MM.1S (cell line): Measurements from ENCODE around the gene HSD17B11.

Experiments used
- DNase-seq: peaks from one replicate; pipeline ENCODE4 v3.0.0-alpha.2; 2015
- H2AFZ ChIP-seq: fragments of 300-600 bp; sonication (generic); 2 replicates; pipeline ENCODE4 v1.6.0; 2016; ENCODE audit warnings: antibody characterized with exemption, low read length
- H3F3A ChIP-seq: fragments of 300-600 bp; sonication (generic); 2 replicates; pipeline ENCODE4 v1.6.1; 2016; ENCODE audit warnings: mild to moderate bottlenecking, antibody characterized with exemption, low read length, moderate library complexity, mixed read lengths; ENCODE audit not compliant: insufficient read depth
- H3K27ac ChIP-seq: fragments of 300-600 bp; sonication (generic); 2 replicates; pipeline ENCODE4 v1.5.1; 2016; ENCODE audit warnings: mild to moderate bottlenecking, low read length
- H3K27me3 ChIP-seq: fragments of 300-600 bp; sonication (generic); replicated peaks from 2 replicates; pipeline ENCODE4 v1.6.0; 2016; ENCODE audit warnings: low read length; ENCODE audit not compliant: insufficient read depth
- H3K36me3 ChIP-seq: fragments of 300-600 bp; sonication (generic); replicated peaks from 2 replicates; pipeline ENCODE4 v1.6.1; 2016; ENCODE audit warnings: mild to moderate bottlenecking, low read length, mixed read lengths; ENCODE audit not compliant: insufficient read depth
- H3K4me1 ChIP-seq: fragments of 300-600 bp; sonication (generic); 2 replicates; pipeline ENCODE4 v1.6.1; 2016; ENCODE audit warnings: low read length, mixed read lengths
- H3K4me2 ChIP-seq: fragments of 300-600 bp; sonication (generic); 2 replicates; pipeline ENCODE4 v1.6.0; 2016; ENCODE audit warnings: low read depth, low read length
- H3K4me3 ChIP-seq: fragments of 300-600 bp; sonication (generic); 2 replicates; pipeline ENCODE4 v1.5.1; 2016; ENCODE audit warnings: low read length, mixed read lengths
- H3K79me2 ChIP-seq: fragments of 300-600 bp; sonication (generic); 2 replicates; pipeline ENCODE4 v1.6.1; 2016; ENCODE audit warnings: mixed run types, low read length, mixed read lengths
- H3K9ac ChIP-seq: fragments of 300-600 bp; sonication (generic); 2 replicates; pipeline ENCODE4 v1.6.1; 2016; ENCODE audit warnings: low read length, mixed read lengths
- H3K9me2 ChIP-seq: fragments of 300-600 bp; sonication (generic); replicated peaks from 2 replicates; pipeline ENCODE4 v1.6.1; 2016; ENCODE audit warnings: mild to moderate bottlenecking, low read length, mixed read lengths; ENCODE audit not compliant: insufficient read depth
- H3K9me3 ChIP-seq: fragments of 300-600 bp; sonication (generic); replicated peaks from 2 replicates; pipeline ENCODE4 v1.6.1; 2016; ENCODE audit warnings: mild to moderate bottlenecking, low read length, mixed read lengths; ENCODE audit not compliant: insufficient read depth
- H4K20me1 ChIP-seq: fragments of 300-600 bp; sonication (generic); 2 replicates; pipeline ENCODE4 v1.6.1; 2016; ENCODE audit warnings: mild to moderate bottlenecking, low read length, moderate library complexity, mixed read lengths; ENCODE audit not compliant: insufficient read depth
- EZH2 ChIP-seq: fragments of 300-600 bp; sonication (generic); optimal IDR thresholded peaks from 2 replicates; pipeline ENCODE3; 2017; ENCODE audit warnings: low read depth, mild to moderate bottlenecking, antibody characterized with exemption, low read length, mixed read lengths
- EZH2phosphoT487 ChIP-seq: fragments of 300-600 bp; sonication (generic); IDR thresholded peaks from 2 replicates; pipeline ENCODE4 v1.6.1; 2018; ENCODE audit warnings: antibody characterized with exemption, low read length
- TF ChIP-seq, protein P1 (sequence below): fragments of 300-600 bp; sonication (generic); IDR thresholded peaks from 2 replicates; pipeline ENCODE4 v1.5.1; 2016; ENCODE audit warnings: antibody characterized with exemption, low read length, mixed read lengths

Gene HSD17B11

DNA sequence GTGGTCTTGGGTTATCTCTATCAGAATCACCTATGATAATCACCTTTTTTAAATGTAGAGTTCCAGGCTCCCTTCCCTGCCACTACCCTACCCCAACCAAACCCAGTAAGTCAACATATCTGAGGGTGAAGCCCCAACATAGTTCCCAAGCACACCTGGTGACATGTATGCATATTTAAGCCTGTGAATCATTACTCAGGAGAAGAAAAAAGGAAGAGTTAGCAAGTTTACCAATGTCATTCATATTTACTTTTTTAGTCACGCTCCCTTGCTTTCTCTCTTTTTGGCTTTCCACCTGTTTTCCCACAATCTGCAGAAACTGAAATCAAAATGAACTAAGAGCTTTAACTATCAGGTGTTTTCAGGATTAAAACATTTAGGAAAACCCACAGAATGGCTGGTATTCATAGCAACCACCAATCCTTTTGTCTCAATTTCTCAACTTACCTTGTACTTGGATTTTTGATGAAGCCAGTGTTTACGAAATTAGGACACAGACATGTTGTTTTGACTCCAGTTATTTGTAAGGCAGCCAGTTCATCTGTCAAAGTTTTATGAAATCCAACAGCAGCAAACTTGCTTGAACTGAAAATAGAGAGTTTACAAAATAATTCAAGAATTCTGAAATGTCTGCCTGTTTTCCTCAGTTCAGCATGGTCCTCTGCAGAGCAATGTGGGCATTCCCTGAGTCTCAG is 34.0 kb downstream of the HSD17B11 start:
- no peaks in the 10 kb centered on the region for H3K9me3 ChIP-seq
- no peaks in the 10 kb centered on the region; the same call in 1 of the 2 replicates for H3K36me3 ChIP-seq
- H4K20me1 ChIP-seq, result no peaks in the 10 kb centered on the region
- H3K4me2 ChIP-seq, result no peak overlapping the region
- peaks cover 6% of the 10 kb centered on the region; the same call in 1 of the 2 replicates for H3F3A ChIP-seq
- H3K4me1 ChIP-seq, result 0 out of 2 replicates have a peak, but pooled peaks cover 5% of the 10 kb centered on the region
- H3K79me2 ChIP-seq, result no peaks in the 10 kb centered on the region
- TF ChIP-seq EZH2, result no peak
- TF ChIP-seq, protein P1, sequence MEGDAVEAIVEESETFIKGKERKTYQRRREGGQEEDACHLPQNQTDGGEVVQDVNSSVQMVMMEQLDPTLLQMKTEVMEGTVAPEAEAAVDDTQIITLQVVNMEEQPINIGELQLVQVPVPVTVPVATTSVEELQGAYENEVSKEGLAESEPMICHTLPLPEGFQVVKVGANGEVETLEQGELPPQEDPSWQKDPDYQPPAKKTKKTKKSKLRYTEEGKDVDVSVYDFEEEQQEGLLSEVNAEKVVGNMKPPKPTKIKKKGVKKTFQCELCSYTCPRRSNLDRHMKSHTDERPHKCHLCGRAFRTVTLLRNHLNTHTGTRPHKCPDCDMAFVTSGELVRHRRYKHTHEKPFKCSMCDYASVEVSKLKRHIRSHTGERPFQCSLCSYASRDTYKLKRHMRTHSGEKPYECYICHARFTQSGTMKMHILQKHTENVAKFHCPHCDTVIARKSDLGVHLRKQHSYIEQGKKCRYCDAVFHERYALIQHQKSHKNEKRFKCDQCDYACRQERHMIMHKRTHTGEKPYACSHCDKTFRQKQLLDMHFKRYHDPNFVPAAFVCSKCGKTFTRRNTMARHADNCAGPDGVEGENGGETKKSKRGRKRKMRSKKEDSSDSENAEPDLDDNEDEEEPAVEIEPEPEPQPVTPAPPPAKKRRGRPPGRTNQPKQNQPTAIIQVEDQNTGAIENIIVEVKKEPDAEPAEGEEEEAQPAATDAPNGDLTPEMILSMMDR, result no peak
- no peak for TF ChIP-seq EZH2phosphoT487
- H2AFZ ChIP-seq, result no peak overlapping the region
- DNase-seq, result no peak
- no peak overlapping the region for H3K9ac ChIP-seq
- no peak overlapping the region for H3K27ac ChIP-seq
- H3K27me3 ChIP-seq, result no peaks in the 10 kb centered on the region
- no peaks in the 10 kb centered on the region for H3K9me2 ChIP-seq
- H3K4me3 ChIP-seq, result no peak overlapping the region

DNA sequence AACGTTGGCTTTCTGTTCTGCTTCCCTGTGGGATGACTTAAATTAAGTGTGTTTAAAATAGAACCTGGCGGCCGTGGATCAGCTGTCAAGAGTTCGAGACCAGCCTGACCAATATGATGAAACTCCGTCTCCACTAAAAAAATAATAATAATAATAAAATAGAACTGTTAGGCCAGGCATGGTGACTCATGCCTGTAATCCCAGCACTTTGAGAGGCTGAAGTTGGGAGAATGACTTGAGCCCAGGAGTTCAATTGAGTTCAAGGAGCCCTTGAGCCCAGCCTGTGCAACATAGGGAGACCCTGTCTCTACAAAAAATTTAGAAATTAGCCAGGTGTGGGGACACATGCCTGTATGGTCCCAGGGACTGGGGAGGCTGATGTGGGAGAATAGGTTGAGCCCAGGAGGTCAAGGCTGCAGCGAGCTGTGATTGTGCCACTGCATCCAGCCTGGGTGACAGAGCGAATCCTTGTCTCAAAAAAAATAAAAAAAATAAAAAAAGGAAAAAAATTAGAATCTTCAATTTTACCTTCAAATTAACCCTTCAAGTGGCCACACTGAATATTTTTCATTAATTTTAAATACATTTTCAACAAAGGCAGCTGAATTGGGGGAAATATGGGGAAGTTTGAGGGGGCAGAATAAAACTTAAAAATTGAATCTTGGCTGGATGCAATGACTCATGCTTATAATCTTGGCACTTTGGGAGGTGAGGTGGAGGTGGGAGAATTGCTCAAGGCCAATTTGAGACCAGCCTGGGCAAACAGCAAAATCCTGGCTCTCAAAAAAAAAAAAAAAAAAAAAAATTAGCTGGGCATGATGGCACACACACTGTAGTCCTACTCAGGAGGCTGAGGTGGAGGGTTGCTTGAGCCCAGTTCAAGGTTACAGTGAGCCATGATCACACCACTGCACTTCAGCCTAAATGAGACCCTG is 36.6 kb downstream of the HSD17B11 start:
- Histone ChIP-seq H3K9ac (no peak overlapping the region), H3K9me3 (no peaks in the 10 kb centered on the region), H3K79me2 (no peaks in the 10 kb centered on the region), H3K36me3 (no peaks in the 10 kb centered on the region), H3K4me3 (no peak overlapping the region), H3K27me3 (no peaks in the 10 kb centered on the region), H2AFZ (no peak overlapping the region), H3K4me1 (0 out of 2 replicates have a peak, but pooled peaks cover 5% of the 10 kb centered on the region), H3K9me2 (no peaks in the 10 kb centered on the region), H4K20me1 (no peaks in the 10 kb centered on the region), H3K27ac (no peak overlapping the region), H3F3A (peaks cover 6% of the 10 kb centered on the region; the same call in 1 of the 2 replicates), H3K4me2 (no peak overlapping the region)
- DNase-seq, result no peak
- TF ChIP-seq EZH2phosphoT487 (no peak), EZH2 (no peak)
- TF ChIP-seq, protein P1, result no peak

DNA sequence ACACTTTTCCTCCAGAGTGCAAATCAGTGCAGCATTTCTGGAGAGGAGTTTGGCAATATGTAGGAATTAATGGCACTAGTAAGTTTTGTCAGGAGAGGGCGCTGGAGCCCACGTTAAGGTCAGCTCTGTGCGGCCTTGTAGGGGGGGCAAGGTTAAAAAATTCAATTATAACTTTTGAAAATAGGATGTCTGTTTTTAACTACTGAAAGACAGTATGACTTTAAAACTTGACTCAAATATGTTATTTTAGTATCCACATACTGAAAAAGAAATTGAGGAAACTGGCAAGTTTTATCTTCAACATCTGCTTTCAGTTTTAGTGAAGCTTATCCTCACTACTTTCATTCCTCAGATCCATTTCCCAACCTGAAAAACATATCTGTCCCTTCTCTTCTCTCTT is 37.4 kb downstream of the HSD17B11 start:
- H3K36me3 ChIP-seq, result no peaks in the 10 kb centered on the region
- H2AFZ ChIP-seq, result no peak overlapping the region
- no peaks in the 10 kb centered on the region for H3K79me2 ChIP-seq
- H3K4me3 ChIP-seq, result no peak overlapping the region
- H3K9me2 ChIP-seq, result no peaks in the 10 kb centered on the region
- H3K9ac ChIP-seq, result no peak overlapping the region
- peaks cover 6% of the 10 kb centered on the region; the same call in 1 of the 2 replicates for H3F3A ChIP-seq
- TF ChIP-seq, protein P1, result peak; percentile 81
- no peak for TF ChIP-seq EZH2phosphoT487
- no peak for TF ChIP-seq EZH2
- no peaks in the 10 kb centered on the region for H4K20me1 ChIP-seq
- H3K4me2 ChIP-seq, result peak overlapping the region; percentile 38; the same call in 1 of the 2 replicates
- H3K4me1 ChIP-seq, result 0 out of 2 replicates have a peak, but pooled peaks cover 5% of the 10 kb centered on the region
- H3K27ac ChIP-seq, result 0 out of 2 replicates have a peak overlapping the region, but pooled peaks have one; percentile 1
- no peaks in the 10 kb centered on the region for H3K27me3 ChIP-seq
- no peaks in the 10 kb centered on the region for H3K9me3 ChIP-seq
- peak; percentile 61 for DNase-seq
